Testis (tissue), 3 donors: ENCODE data around the gene B3GNT3. TPM values are rescaled to one million over a fixed set of nuclear protein-coding genes. Genes with fewer than 3 reads are reported as not detected.

Source experiments
- DNase-seq: peaks from one replicate; pipeline ENCODE4 v3.0.0-alpha.2; 2019
- H3K27ac ChIP-seq, 2 donors: fragments of 200-600 bp; sonication (generic); one replicate each; pipeline ENCODE4 v1.5.1; 2019
- H3K27me3 ChIP-seq: fragments of 200-600 bp; sonication (generic); one replicate; pipeline ENCODE4 v1.5.1; 2019
- H3K36me3 ChIP-seq: fragments of 200-600 bp; sonication (generic); one replicate; pipeline ENCODE4 v1.5.1; 2017; ENCODE audit warnings: low read depth; ENCODE audit errors: missing control alignments
- H3K4me1 ChIP-seq: fragments of 200-600 bp; sonication (generic); one replicate; pipeline ENCODE4 v1.5.1; 2019
- H3K4me3 ChIP-seq, 2 donors: fragments of 200-600 bp; sonication (generic); one replicate each; pipeline ENCODE4 v1.5.1; 2017 to 2019
- H3K9me3 ChIP-seq: fragments of 200-600 bp; sonication (generic); one replicate; pipeline ENCODE4 v1.5.1; 2017
- CTCF ChIP-seq, 3 experiments: fragments of 450-650 bp in 2 of 3; fragments of 200-600 bp in 1 of 3; sonication (generic) in 1 of 3; IDR thresholded peaks; one replicate each; pipeline ENCODE4 v1.5.1; 2016 to 2019; ENCODE audit warnings: antibody characterized with exemption in 3 of 3, mild to moderate bottlenecking in 2 of 3, moderate library complexity in 1 of 3
- POLR2A ChIP-seq: fragments of 450-650 bp; IDR thresholded peaks from one replicate; pipeline ENCODE4 v1.6.1; 2017; ENCODE audit warnings: antibody characterized with exemption, mild to moderate bottlenecking, moderate library complexity
- WGBS, 2 donors: methylation state at CpG; one replicate each; pipeline ENCODE4 v1.1.5; 2018; 5-methylcytosine and 5-hydroxymethylcytosine counted together
- intact Hi-C: fragments of 100-400 bp; cut with DNase I; formaldehyde crosslinking; loops from one replicate; pipeline ENCODE4 v1.15.1; 2023; ENCODE audit warnings: low total_unique reads
- polyA plus RNA-seq: library from polyadenylated mRNA; stranded (reverse); fragments of 350-450 nt; fragmentation: Illumina TruSeq; extraction: RNeasy Lipid Tissue Mini Kit (QIAGEN cat#74804); gene quantifications from one replicate; pipeline ENCODE4 v1.2.3, GENCODE V29; 2014; ENCODE audit warnings: low read depth, low replicate concordance; ENCODE audit not compliant: insufficient read depth
- total RNA-seq, 2 donors: library from RNA; depleted of rRNA; stranded (reverse); fragments of >200 nt; gene quantifications; one replicate each; pipeline ENCODE4 v1.2.3, GENCODE V29; 2016

B3GNT3 gene
- total and polyA plus RNA-seq, 3 donors from 2014 or later, result 0.19 to 0.71 (median 0.63) TPM

GRCh38 chr19:17837972-17838371, 43.0 kb downstream of the B3GNT3 start:
- H3K4me3 ChIP-seq, result no peak overlapping the region
- intact Hi-C loops, result no loop called here
- WGBS, 2 donors, result 90 to 97% methylated on average over 7 of the region's 7 CpGs
- H3K9me3 ChIP-seq, result no peaks in the 10 kb centered on the region
- TF ChIP-seq POLR2A (no peak), CTCF (IDR thresholded peaks at IDR 0.05) (no peak)
- H3K4me1 ChIP-seq, result no peaks in the 10 kb centered on the region
- no peaks in the 10 kb centered on the region for H3K27me3 ChIP-seq
- H3K27ac ChIP-seq, result no peak overlapping the region
- no peak for DNase-seq
- no peaks in the 10 kb centered on the region for H3K36me3 ChIP-seq

- Histone ChIP-seq H3K27ac (no peak overlapping the region), H3K36me3 (no peaks in the 10 kb centered on the region), H3K27me3 (no peaks in the 10 kb centered on the region), H3K4me3 (no peak overlapping the region), H3K9me3 (no peaks in the 10 kb centered on the region), H3K4me1 (peaks cover 7% of the 10 kb centered on the region)
- TF ChIP-seq CTCF (IDR thresholded peaks at IDR 0.05) (no peak), POLR2A (no peak)
- no peak for DNase-seq
- WGBS, 2 donors, result 86 to 89% methylated on average over 6 of the region's 6 CpGs
- intact Hi-C loops, result no loop called here
Observed at GRCh38 chr19:17840019-17840418, 45.1 kb downstream of the B3GNT3 start.

GRCh38 chr19:17841371-17841809, 46.5 kb downstream of the B3GNT3 start:
- WGBS, 2 donors, result 6 to 22% methylated on average over 20 to 30 of the region's 30 CpGs
- H3K27me3 ChIP-seq, result no peaks in the 10 kb centered on the region
- H3K4me1 ChIP-seq, result peaks cover 7% of the 10 kb centered on the region
- H3K36me3 ChIP-seq, result no peaks in the 10 kb centered on the region
- TF ChIP-seq POLR2A, result no peak
- no peak for TF ChIP-seq CTCF (IDR thresholded peaks at IDR 0.05)
- no peaks in the 10 kb centered on the region for H3K9me3 ChIP-seq
- no peak for DNase-seq
- intact Hi-C loops, result no loop called here
- H3K27ac ChIP-seq, result peak overlapping the region; percentile 71 to 93
- H3K4me3 ChIP-seq, result peak overlapping the region; percentile 52 to 53

GRCh38 chr19:17841810-17842662, 47.1 kb downstream of the B3GNT3 start:
- H3K27ac ChIP-seq, result peak overlapping the region; percentile 71 to 93
- 12 to 23% methylated on average over 29 to 51 of the region's 56 CpGs for WGBS, 2 donors

More at GRCh38 chr19:17841810-17842662, 47.1 kb downstream of the B3GNT3 start:
- H3K36me3 ChIP-seq, result no peaks in the 10 kb centered on the region
- H3K4me1 ChIP-seq, result peaks cover 8% of the 10 kb centered on the region
- H3K27me3 ChIP-seq, result no peaks in the 10 kb centered on the region
- DNase-seq, result peak; percentile 94
- H3K9me3 ChIP-seq, result no peaks in the 10 kb centered on the region
- peak; percentile 32 for TF ChIP-seq POLR2A
- no peak for TF ChIP-seq CTCF (IDR thresholded peaks at IDR 0.05)
- intact Hi-C loops, result no loop called here
- H3K4me3 ChIP-seq, result peak overlapping the region; percentile 52 to 53
